ENCODE data around the gene CCDC134. TPM values are rescaled to one million over a fixed set of nuclear protein-coding genes. Genes with fewer than 3 reads are reported as not detected.

The CCDC134 gene
- total RNA-seq, 2 experiments from 2014 or later: 20.3 to 20.9 TPM

- H3K4me3 Mint-ChIP-seq: no peak overlapping the region
- H3K27me3 Mint-ChIP-seq (ENCODE audit: low read depth): no peaks in the 10 kb centered on the region
- ATAC-seq (no peak), DNase-seq (no peak)
- H3K9me3 Mint-ChIP-seq (ENCODE audit: insufficient read depth): no peaks in the 10 kb centered on the region
- ChIA-PET CTCF (interaction anchor here (1.5 to 3.1 kb wide), 3 partner anchors 13 to 90 kb away, joined by 5 to 8 read pairs (median 8); partner anchors contain the start of gene CCDC134), POLR2A (interaction anchor here (0.9 to 3.6 kb wide), 2 partner anchors 11 to 13 kb away, joined by 3 to 16 read pairs; partner anchors contain the start of gene CCDC134)
- no peak overlapping the region for H3K27ac Mint-ChIP-seq
- peaks cover 50% of the 10 kb centered on the region for H3K36me3 Mint-ChIP-seq (ENCODE audit: low read depth)
- H3K4me1 Mint-ChIP-seq (ENCODE audit: low read depth): peaks cover 19% of the 10 kb centered on the region
These were observed 13.1 kb upstream of the CCDC134 start for GRCh38 chr22:41787331-41787730.

GRCh38 chr22:41793871-41794270, 6.6 kb upstream of the CCDC134 start:
- H3K9me3 Mint-ChIP-seq (ENCODE audit: insufficient read depth): no peaks in the 10 kb centered on the region
- ATAC-seq: no peak
- H3K4me3 Mint-ChIP-seq: no peak overlapping the region
- H3K27ac Mint-ChIP-seq: peak overlapping the region; percentile 2
- ChIA-PET POLR2A (no interaction called here), CTCF (no interaction called here)
- H3K4me1 Mint-ChIP-seq (ENCODE audit: low read depth): no peaks in the 10 kb centered on the region
- H3K27me3 Mint-ChIP-seq (ENCODE audit: low read depth): no peaks in the 10 kb centered on the region
- no peak for DNase-seq
- H3K36me3 Mint-ChIP-seq (ENCODE audit: low read depth): peaks cover 52% of the 10 kb centered on the region

- H3K9me3 Mint-ChIP-seq (ENCODE audit: insufficient read depth): no peaks in the 10 kb centered on the region
- H3K4me3 Mint-ChIP-seq: no peak overlapping the region
- POLR2A ChIA-PET: interaction anchor here (0.7 to 6.8 kb wide), 6 partner anchors 11 to 110 kb away, joined by 3 to 188 read pairs (median 6); partner anchors contain the start of genes SNU13 and SREBF2
These were observed 1.7 kb upstream of the CCDC134 start for GRCh38 chr22:41798736-41799135.

GRCh38 chr22:41799486-41800347, 762 bp upstream of the CCDC134 start:
- Mint-ChIP-seq H3K27ac (peak overlapping the region; percentile 99), H3K36me3 (ENCODE audit: low read depth) (peaks cover 37% of the 10 kb centered on the region), H3K4me3 (peak overlapping the region; percentile 98), H3K9me3 (ENCODE audit: insufficient read depth) (no peaks in the 10 kb centered on the region), H3K4me1 (ENCODE audit: low read depth) (peaks cover 36% of the 10 kb centered on the region), H3K27me3 (ENCODE audit: low read depth) (no peaks in the 10 kb centered on the region)
- POLR2A ChIA-PET: interaction anchor here (0.6 to 6.8 kb wide), 25 partner anchors 9 to 497 kb away, joined by 3 to 188 read pairs (median 5); partner anchors contain the start of genes DESI1, SNU13, SREBF2 and TNFRSF13C
- DNase-seq: peak; percentile 27
- peak; percentile 48 for ATAC-seq
- CTCF ChIA-PET: interaction anchor here (1.0 to 4.4 kb wide), 15 partner anchors 7 to 141 kb away, joined by 3 to 50 read pairs (median 5); partner anchors contain the start of gene SREBF2

More at GRCh38 chr22:41798736-41799135, 1.7 kb upstream of the CCDC134 start:
- Mint-ChIP-seq H3K4me1 (ENCODE audit: low read depth) (peaks cover 26% of the 10 kb centered on the region), H3K36me3 (ENCODE audit: low read depth) (peaks cover 39% of the 10 kb centered on the region), H3K27me3 (ENCODE audit: low read depth) (no peaks in the 10 kb centered on the region), H3K27ac (no peak overlapping the region)
- ATAC-seq: no peak
- CTCF ChIA-PET: interaction anchor here (1.0 to 4.4 kb wide), 8 partner anchors 13 to 142 kb away, joined by 3 to 50 read pairs (median 10); no protein-coding TSS in a partner anchor
- no peak for DNase-seq

- no peaks in the 10 kb centered on the region for H3K9me3 Mint-ChIP-seq (ENCODE audit: insufficient read depth)
- ChIA-PET POLR2A (interaction anchor here (1.0 to 6.8 kb wide), 14 partner anchors 8 to 145 kb away, joined by 3 to 188 read pairs (median 7); partner anchors contain the start of genes SNU13, SREBF2 and TNFRSF13C), CTCF (interaction anchor here (1.0 to 4.4 kb wide), 15 partner anchors 9 to 140 kb away, joined by 3 to 50 read pairs (median 5); partner anchors contain the start of gene SREBF2)
These were observed 804 bp downstream of the CCDC134 start for GRCh38 chr22:41801147-41801819.

GRCh38 chr22:41801886-41802285, 1.4 kb downstream of the CCDC134 start:
- peaks cover 28% of the 10 kb centered on the region for H3K36me3 Mint-ChIP-seq (ENCODE audit: low read depth)

More at GRCh38 chr22:41801147-41801819, 804 bp downstream of the CCDC134 start:
- Mint-ChIP-seq H3K27ac (peak overlapping the region; percentile 99), H3K36me3 (ENCODE audit: low read depth) (peaks cover 28% of the 10 kb centered on the region), H3K4me1 (ENCODE audit: low read depth) (peaks cover 46% of the 10 kb centered on the region), H3K27me3 (ENCODE audit: low read depth) (no peaks in the 10 kb centered on the region), H3K4me3 (peak overlapping the region; percentile 98)
- DNase-seq: no peak
- no peak for ATAC-seq

GRCh38 chr22:41805639-41806038, 5.2 kb downstream of the CCDC134 start:
- no peak for ATAC-seq
- DNase-seq: no peak
- H3K4me1 Mint-ChIP-seq (ENCODE audit: low read depth): peaks cover 34% of the 10 kb centered on the region
- H3K36me3 Mint-ChIP-seq (ENCODE audit: low read depth): peaks cover 30% of the 10 kb centered on the region
- POLR2A ChIA-PET: interaction anchor here (0.6 to 2.0 kb wide), 2 partner anchors 25 to 48 kb away, joined by 4 to 9 read pairs; no protein-coding TSS in a partner anchor
- no peaks in the 10 kb centered on the region for H3K27me3 Mint-ChIP-seq (ENCODE audit: low read depth)
- no peak overlapping the region for H3K4me3 Mint-ChIP-seq
- CTCF ChIA-PET: interaction anchor here (1.0 to 3.2 kb wide), 2 partner anchors 59 to 108 kb away, joined by 3 to 20 read pairs; no protein-coding TSS in a partner anchor
- H3K9me3 Mint-ChIP-seq (ENCODE audit: insufficient read depth): no peaks in the 10 kb centered on the region
- no peak overlapping the region for H3K27ac Mint-ChIP-seq

More at GRCh38 chr22:41801886-41802285, 1.4 kb downstream of the CCDC134 start:
- peak overlapping the region; percentile 99 for H3K27ac Mint-ChIP-seq
- POLR2A ChIA-PET: interaction anchor here (1.7 to 6.8 kb wide), 3 partner anchors 20 to 33 kb away, joined by 6 to 188 read pairs (median 9); partner anchors contain the start of gene SREBF2
- H3K4me3 Mint-ChIP-seq: peak overlapping the region; percentile 98
- H3K9me3 Mint-ChIP-seq (ENCODE audit: insufficient read depth): no peaks in the 10 kb centered on the region
- CTCF ChIA-PET: interaction anchor here (1.9 to 2.9 kb wide), 2 partner anchors 135 to 139 kb away, joined by 10 to 15 read pairs; no protein-coding TSS in a partner anchor
- DNase-seq (no peak), ATAC-seq (no peak)
- H3K4me1 Mint-ChIP-seq (ENCODE audit: low read depth): peaks cover 46% of the 10 kb centered on the region
- H3K27me3 Mint-ChIP-seq (ENCODE audit: low read depth): no peaks in the 10 kb centered on the region

- Mint-ChIP-seq H3K36me3 (ENCODE audit: low read depth) (peaks cover 27% of the 10 kb centered on the region), H3K27me3 (ENCODE audit: low read depth) (no peaks in the 10 kb centered on the region), H3K9me3 (ENCODE audit: insufficient read depth) (no peaks in the 10 kb centered on the region), H3K27ac (no peak overlapping the region), H3K4me3 (no peak overlapping the region), H3K4me1 (ENCODE audit: low read depth) (peaks cover 20% of the 10 kb centered on the region)
- ChIA-PET CTCF (interaction anchor here (0.7 to 1.7 kb wide), 4 partner anchors 26 to 111 kb away, joined by 3 to 7 read pairs (median 5); no protein-coding TSS in a partner anchor), POLR2A (interaction anchor here (1.2 to 3.3 kb wide), 2 partner anchors 8 to 27 kb away, joined by 3 to 12 read pairs; partner anchors contain the start of gene CCDC134)
- DNase-seq: no peak
- no peak for ATAC-seq
These were observed 7.9 kb downstream of the CCDC134 start for GRCh38 chr22:41808400-41808799.

GRCh38 chr22:41810022-41810421, 9.5 kb downstream of the CCDC134 start:
- peaks cover 7% of the 10 kb centered on the region for H3K4me1 Mint-ChIP-seq (ENCODE audit: low read depth)
- H3K27me3 Mint-ChIP-seq (ENCODE audit: low read depth): no peaks in the 10 kb centered on the region
- no peak overlapping the region for H3K4me3 Mint-ChIP-seq
- H3K36me3 Mint-ChIP-seq (ENCODE audit: low read depth): peaks cover 32% of the 10 kb centered on the region
- CTCF ChIA-PET: interaction anchor here (1.7 kb wide), 1 partner anchor 113 kb away, joined by 7 read pairs; no protein-coding TSS in a partner anchor
- no peak overlapping the region for H3K27ac Mint-ChIP-seq
- DNase-seq (no peak), ATAC-seq (no peak)
- no peaks in the 10 kb centered on the region for H3K9me3 Mint-ChIP-seq (ENCODE audit: insufficient read depth)
- POLR2A ChIA-PET: interaction anchor here (3.3 kb wide), 1 partner anchor 10 kb away, joined by 12 read pairs; the partner anchor contains the start of gene CCDC134

- Mint-ChIP-seq H3K4me1 (ENCODE audit: low read depth) (no peaks in the 10 kb centered on the region), H3K4me3 (no peak overlapping the region), H3K27ac (no peak overlapping the region), H3K9me3 (ENCODE audit: insufficient read depth) (no peaks in the 10 kb centered on the region), H3K36me3 (ENCODE audit: low read depth) (peaks cover 41% of the 10 kb centered on the region), H3K27me3 (ENCODE audit: low read depth) (no peaks in the 10 kb centered on the region)
- ATAC-seq: no peak
- POLR2A ChIA-PET: no interaction called here
- DNase-seq: no peak
- CTCF ChIA-PET: interaction anchor here (1.6 kb wide), 1 partner anchor 128 kb away, joined by 5 read pairs; no protein-coding TSS in a partner anchor
These were observed 12.5 kb downstream of the CCDC134 start for GRCh38 chr22:41812805-41813545.

All from activated CD8-positive, alpha-beta T cell treated with anti-CD3 and anti-CD28 coated beads, Interleukin-2, amount 10 ng/mL, durations not matched to agents 7 days and 5 days (primary cell).